Neural crest cell (in vitro differentiated cells): ENCODE results near the gene METAP2. TPM values are rescaled to one million over a fixed set of nuclear protein-coding genes. Genes with fewer than 3 reads are reported as not detected.

Experiments used
- DNase-seq: peaks from one replicate; pipeline ENCODE4 v3.0.0; 2021; ENCODE audit warnings: low read depth, mixed read lengths, low spot score
- H3K27ac Mint-ChIP-seq: one replicate; pipeline ENCODE4 v1.8.0; 2021; ENCODE audit warnings: mild to moderate bottlenecking, mixed read lengths; ENCODE audit not compliant: unreplicated experiment
- H3K27me3 Mint-ChIP-seq: 2 replicates; pipeline ENCODE4 v1.8.0; 2021; ENCODE audit warnings: low read depth, mild to moderate bottlenecking, mixed read lengths
- H3K36me3 Mint-ChIP-seq: 2 replicates; pipeline ENCODE4 v1.8.0; 2021; ENCODE audit warnings: low read depth, mild to moderate bottlenecking, mixed read lengths
- H3K4me1 Mint-ChIP-seq: 2 replicates; pipeline ENCODE4 v1.8.0; 2021; ENCODE audit warnings: mixed read lengths
- H3K4me3 Mint-ChIP-seq: one replicate; pipeline ENCODE4 v1.8.0; 2021; ENCODE audit warnings: mild to moderate bottlenecking, mixed read lengths
- H3K9me3 Mint-ChIP-seq: 2 replicates; pipeline ENCODE4 v1.8.0; 2021; ENCODE audit warnings: mixed read lengths
- CTCF ChIP-seq: fragments of 200-600 bp; sonication (generic); conservative IDR thresholded peaks from 2 replicates; pipeline ENCODE4 v1.5.0; 2021; ENCODE audit warnings: antibody characterized with exemption, mild to moderate bottlenecking
- total RNA-seq: library from RNA; stranded (reverse); gene quantifications from 2 replicates; pipeline ENCODE4 v1.2.1, GENCODE V29; 2021

The METAP2 gene
- total RNA-seq, 1 donor from 2014 or later, result 99.6 TPM

DNA sequence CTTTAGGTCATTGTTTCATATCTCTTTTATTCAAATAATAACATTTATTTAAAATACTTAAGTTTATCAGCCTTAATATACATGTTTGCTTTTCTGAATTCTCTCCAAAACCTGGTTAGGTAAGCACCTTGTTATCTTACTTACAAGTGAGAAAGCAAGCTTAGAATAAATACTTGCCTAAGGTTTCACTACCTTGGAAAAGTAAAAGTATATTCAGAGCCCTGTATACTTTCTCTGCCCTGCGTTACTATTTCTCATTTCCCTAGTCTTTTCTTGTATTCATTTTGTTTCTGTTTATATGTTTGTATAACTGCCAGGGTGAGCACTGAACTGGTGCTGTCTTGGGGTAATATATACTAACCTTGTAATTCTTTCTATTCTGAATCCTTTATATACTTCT is 21.5 kb downstream of the METAP2 start:
- H3K4me1 Mint-ChIP-seq, result no peaks in the 10 kb centered on the region
- peaks cover 40% of the 10 kb centered on the region for H3K36me3 Mint-ChIP-seq
- no peaks in the 10 kb centered on the region for H3K9me3 Mint-ChIP-seq
- no peaks in the 10 kb centered on the region for H3K27me3 Mint-ChIP-seq
- no peak overlapping the region for H3K4me3 Mint-ChIP-seq
- no peak for DNase-seq
- TF ChIP-seq CTCF, result no peak
- H3K27ac Mint-ChIP-seq, result no peak overlapping the region

- Mint-ChIP-seq H3K27ac (no peak overlapping the region), H3K4me1 (no peaks in the 10 kb centered on the region), H3K9me3 (no peaks in the 10 kb centered on the region), H3K36me3 (peaks cover 43% of the 10 kb centered on the region), H3K4me3 (no peak overlapping the region), H3K27me3 (no peaks in the 10 kb centered on the region)
- DNase-seq, result no peak
- TF ChIP-seq CTCF, result no peak
Observed at GRCh38 chr12:95497031-95497430, 23.1 kb downstream of the METAP2 start.

GRCh38 chr12:95498968-95499367 is 25.0 kb downstream of the METAP2 start:
- DNase-seq, result no peak
- Mint-ChIP-seq H3K9me3 (no peaks in the 10 kb centered on the region), H3K4me3 (no peak overlapping the region), H3K4me1 (peaks cover 4% of the 10 kb centered on the region), H3K27ac (no peak overlapping the region), H3K36me3 (peaks cover 52% of the 10 kb centered on the region), H3K27me3 (no peaks in the 10 kb centered on the region)
- TF ChIP-seq CTCF, result no peak

- no peak for DNase-seq
- Mint-ChIP-seq H3K9me3 (no peaks in the 10 kb centered on the region), H3K27me3 (no peaks in the 10 kb centered on the region), H3K36me3 (peaks cover 53% of the 10 kb centered on the region), H3K4me3 (no peak overlapping the region), H3K4me1 (peaks cover 4% of the 10 kb centered on the region), H3K27ac (no peak overlapping the region)
- no peak for TF ChIP-seq CTCF
Observed at GRCh38 chr12:95499772-95500171, 25.8 kb downstream of the METAP2 start.

- H3K9me3 Mint-ChIP-seq, result no peaks in the 10 kb centered on the region
- DNase-seq, result no peak
Observed at GRCh38 chr12:95504140-95504539, 30.2 kb downstream of the METAP2 start.

More at GRCh38 chr12:95504140-95504539, 30.2 kb downstream of the METAP2 start:
- H3K27me3 Mint-ChIP-seq, result no peaks in the 10 kb centered on the region
- peaks cover 36% of the 10 kb centered on the region for H3K36me3 Mint-ChIP-seq
- H3K27ac Mint-ChIP-seq, result no peak overlapping the region
- peaks cover 4% of the 10 kb centered on the region for H3K4me1 Mint-ChIP-seq
- H3K4me3 Mint-ChIP-seq, result no peak overlapping the region
- no peak for TF ChIP-seq CTCF
